HepG2 (cell line): Measurements from ENCODE around the gene ENPP7. TPM values are rescaled to one million over a fixed set of nuclear protein-coding genes. Genes with fewer than 3 reads are reported as not detected.

Experiments used
- ATF1 ChIP-seq: IDR thresholded peaks from 2 replicates; pipeline ENCODE4 v1.6.1; 2016; ENCODE audit warnings: mild to moderate bottlenecking, control low read depth
- CREM ChIP-seq, 2 experiments: sonication (generic) in 1 of 2; formaldehyde crosslinking in 1 of 2; IDR thresholded peaks; 2 replicates each; pipeline versions ENCODE4 v1.4.0 to v1.6.1; 2016 to 2020; ENCODE audit warnings: antibody characterized with exemption in 1 of 2, mild to moderate bottlenecking in 1 of 2, missing genetic modification reagents in 1 of 2
- GLMP ChIP-seq: sonication (generic); formaldehyde crosslinking; IDR thresholded peaks from 2 replicates; pipeline ENCODE4 v1.9.0; 2021; ENCODE audit warnings: missing genetic modification reagents, mild to moderate bottlenecking, borderline replicate concordance
- IRX3 ChIP-seq: sonication (generic); formaldehyde crosslinking; IDR thresholded peaks from 2 replicates; pipeline ENCODE4 v1.8.1; 2023; ENCODE audit warnings: mild to moderate bottlenecking, low read depth, missing genetic modification reagents, borderline replicate concordance
- KDM5B ChIP-seq: sonication (generic); formaldehyde crosslinking; IDR thresholded peaks from 2 replicates; pipeline ENCODE4 v1.4.0; 2020; ENCODE audit warnings: missing genetic modification reagents, mild to moderate bottlenecking, borderline replicate concordance
- PAXIP1 ChIP-seq: sonication (generic); formaldehyde crosslinking; conservative IDR thresholded peaks from 2 replicates; pipeline ENCODE4 v1.4.0; 2020; ENCODE audit warnings: mild to moderate bottlenecking, missing genetic modification reagents, moderate library complexity
- PHF20 ChIP-seq: sonication (generic); formaldehyde crosslinking; IDR thresholded peaks from 2 replicates; pipeline ENCODE4 v1.5.0; 2020; ENCODE audit warnings: mild to moderate bottlenecking, missing genetic modification reagents
- PRDM4 ChIP-seq: sonication (generic); formaldehyde crosslinking; IDR thresholded peaks from 2 replicates; pipeline ENCODE4 v1.9.0; 2021; ENCODE audit warnings: missing genetic modification reagents, borderline replicate concordance
- THYN1 ChIP-seq: sonication (generic); formaldehyde crosslinking; IDR thresholded peaks from 2 replicates; pipeline ENCODE4 v1.8.1; 2023; ENCODE audit warnings: low read depth, mild to moderate bottlenecking, moderate library complexity, missing genetic modification reagents, borderline replicate concordance
- ZBTB10 ChIP-seq: sonication (generic); formaldehyde crosslinking; IDR thresholded peaks from 2 replicates; pipeline ENCODE4 v1.4.0; 2020; ENCODE audit warnings: missing genetic modification reagents, borderline replicate concordance
- ZFX ChIP-seq: sonication (generic); formaldehyde crosslinking; IDR thresholded peaks from 2 replicates; pipeline ENCODE4 v1.4.0; 2020; ENCODE audit warnings: mild to moderate bottlenecking, low read depth, missing genetic modification reagents, moderate library complexity
- ZMYM3 ChIP-seq: sonication (generic); formaldehyde crosslinking; IDR thresholded peaks from 2 replicates; pipeline ENCODE4 v1.5.1; 2020; ENCODE audit warnings: mild to moderate bottlenecking, missing genetic modification reagents
- ZNF292 ChIP-seq: sonication (generic); formaldehyde crosslinking; IDR thresholded peaks from 2 replicates; pipeline ENCODE4 v1.8.1; 2022; ENCODE audit warnings: mild to moderate bottlenecking, low read depth, missing genetic modification reagents, borderline replicate concordance
- ZNF777 ChIP-seq: sonication (generic); formaldehyde crosslinking; IDR thresholded peaks from 2 replicates; pipeline ENCODE4 v1.4.0; 2020; ENCODE audit warnings: missing genetic modification reagents
- polyA plus RNA-seq, 8 experiments: library from polyadenylated mRNA; depleted of rRNA in 3 of 8; stranded (reverse) in 7 of 8; unstranded in 1 of 8; fragments of >200 nt; fragmentation: Illumina TruSeq in 4 of 8; extraction: Trizol in 4 of 8; gene quantifications; 2 replicates each; pipeline versions ENCODE4 v1.2.1 to v1.2.3, GENCODE V29; 2011 to 2016; ENCODE audit warnings: low read depth in 4 of 8, missing spikeins in 1 of 8, mixed read lengths in 1 of 8; ENCODE audit not compliant: insufficient read depth in 1 of 8
- total RNA-seq, 5 experiments: library from RNA; depleted of rRNA; stranded (reverse); fragments of >200 nt; fragmentation: Illumina TruSeq; extraction: Trizol; gene quantifications; 2 replicates each; pipeline ENCODE4 v1.2.3, GENCODE V29; 2016; ENCODE audit warnings: low read depth in 1 of 5

Gene ENPP7
- total and polyA plus RNA-seq, 2 of the 13 experiments (the other 11 are each of a cell fraction or from before 2014, with no cell fraction given): 1.1 to 2.2 TPM

- TF ChIP-seq ZNF292 (CRISPR knock-in tag) (no peak), GLMP (CRISPR knock-in tag) (no peak), ZMYM3 (CRISPR knock-in tag) (no peak), ZNF777 (CRISPR knock-in tag) (no peak; the same call in 1 of the 2 replicates), THYN1 (CRISPR knock-in tag) (no peak), ZFX (no peak), PAXIP1 (CRISPR knock-in tag) (no peak), PHF20 (CRISPR knock-in tag) (no peak), CREM (IDR thresholded peaks at IDR 0.05) (no peak), CREM (CRISPR knock-in tag; IDR thresholded peaks at IDR 0.05) (no peak), KDM5B (CRISPR knock-in tag) (no peak), PRDM4 (CRISPR knock-in tag) (no peak), ZBTB10 (no peak; the same call in 1 of the 2 replicates), IRX3 (CRISPR knock-in tag) (no peak), ATF1 (no peak)
Measured at GRCh38 chr17:79778504-79779083, 47.9 kb downstream of the ENPP7 start (continued).
